GM23248 (cell line): ENCODE data around the gene HSBP1L1. TPM values are rescaled to one million over a fixed set of nuclear protein-coding genes. Genes with fewer than 3 reads are reported as not detected.
A peak's percentile ranks its signal among the peaks of the same experiment; 100 is the strongest.
"Not testable (repeated sequence)": the region's sequence is repeated elsewhere in the genome, so short reads cannot be mapped to it uniquely, and the experiment has no call there.

ENCODE experiments used
- DNase-seq: peaks from one replicate; pipeline ENCODE4 v3.0.0-alpha.2; 2015
- H2AFZ ChIP-seq: fragments of 200-600 bp; sonication (generic); 2 replicates; pipeline ENCODE4 v1.6.1; 2016; ENCODE audit warnings: antibody characterized with exemption
- H3F3A ChIP-seq: fragments of 200-600 bp; sonication (generic); 2 replicates; pipeline ENCODE4 v1.6.1; 2016; ENCODE audit warnings: mild to moderate bottlenecking, antibody characterized with exemption, mixed run types; ENCODE audit not compliant: insufficient read depth
- H3K27ac ChIP-seq: fragments of 200-600 bp; sonication (generic); 2 replicates; pipeline ENCODE4 v1.5.1; 2016; ENCODE audit warnings: mild to moderate bottlenecking
- H3K27me3 ChIP-seq: fragments of 200-600 bp; sonication (generic); replicated peaks from 2 replicates; pipeline ENCODE4 v1.6.1; 2016; ENCODE audit warnings: mild to moderate bottlenecking; ENCODE audit not compliant: insufficient read depth
- H3K36me3 ChIP-seq: fragments of 200-600 bp; sonication (generic); 2 replicates; pipeline ENCODE4 v1.6.1; 2016; ENCODE audit warnings: low read depth, mild to moderate bottlenecking
- H3K4me1 ChIP-seq: fragments of 200-600 bp; sonication (generic); 2 replicates; pipeline ENCODE4 v1.6.1; 2016; ENCODE audit warnings: mild to moderate bottlenecking; ENCODE audit not compliant: insufficient read depth
- H3K4me2 ChIP-seq: fragments of 200-600 bp; sonication (generic); one replicate; pipeline ENCODE4 v1.6.1; 2016; ENCODE audit warnings: mild to moderate bottlenecking; ENCODE audit not compliant: unreplicated experiment
- H3K4me3 ChIP-seq: fragments of 200-600 bp; sonication (generic); 2 replicates; pipeline ENCODE4 v1.5.1; 2016; ENCODE audit warnings: mild to moderate bottlenecking
- H3K79me2 ChIP-seq: fragments of 200-600 bp; sonication (generic); 2 replicates; pipeline ENCODE4 v1.6.1; 2016; ENCODE audit warnings: mild to moderate bottlenecking; ENCODE audit not compliant: insufficient read depth
- H3K9ac ChIP-seq: fragments of 200-600 bp; sonication (generic); 2 replicates; pipeline ENCODE4 v1.6.1; 2016; ENCODE audit warnings: mild to moderate bottlenecking
- H3K9me2 ChIP-seq: fragments of 200-600 bp; sonication (generic); 2 replicates; pipeline ENCODE4 v1.6.1; 2016; ENCODE audit warnings: mixed run types, mild to moderate bottlenecking, moderate library complexity; ENCODE audit not compliant: insufficient read depth
- H3K9me3 ChIP-seq: fragments of 200-600 bp; sonication (generic); one replicate; pipeline ENCODE4 v1.6.1; 2017; ENCODE audit warnings: low read depth
- H4K20me1 ChIP-seq: fragments of 200-600 bp; sonication (generic); 2 replicates; pipeline ENCODE4 v1.6.0; 2016; ENCODE audit not compliant: insufficient read depth
- EZH2 ChIP-seq: fragments of 200-600 bp; sonication (generic); IDR thresholded peaks from 2 replicates; pipeline ENCODE4 v1.6.1; 2018; ENCODE audit warnings: antibody characterized with exemption, mild to moderate bottlenecking; ENCODE audit not compliant: insufficient read depth, poor library complexity, severe bottlenecking
- EZH2phosphoT487 ChIP-seq: fragments of 200-600 bp; sonication (generic); IDR thresholded peaks from 2 replicates; pipeline ENCODE4 v1.6.1; 2018; ENCODE audit warnings: antibody characterized with exemption, moderate library complexity, mild to moderate bottlenecking, low read depth; ENCODE audit not compliant: insufficient read depth
- WGBS, 2 experiments: methylation state at CpG; one replicate each; pipeline ENCODE4 v1.1.6; 2015 to 2017; ENCODE audit warnings: low lambda C conversion rate in 2 of 2, low coverage in 1 of 2; ENCODE audit errors: missing lambda C conversion rate in 2 of 2; 5-methylcytosine and 5-hydroxymethylcytosine counted together
- in situ Hi-C: fragments of 300-500 bp; cut with MboI; formaldehyde crosslinking; loops from 2 replicates; pipeline ENCODE4 v1.15.0; 2020
- polyA plus RNA-seq: library from polyadenylated mRNA; unstranded; fragments of >200 nt; fragmentation: Nextera tagmentation; extraction: Ambion mirVana; gene quantifications from 2 replicates; pipeline ENCODE4 v1.2.1, GENCODE V29; 2016
- total RNA-seq: library from RNA; depleted of rRNA; stranded (reverse); fragments of >200 nt; shearing (Covaris generic); gene quantifications from 2 replicates; pipeline ENCODE4 v1.2.3, GENCODE V29; 2014

Gene HSBP1L1
- total and polyA plus RNA-seq, 2 experiments from 2014 or later = 6.8 to 27.0 TPM

- TF ChIP-seq EZH2 = no peak
- no peak for TF ChIP-seq EZH2phosphoT487
- no peak overlapping the region for H3K9ac ChIP-seq
Observed at GRCh38 chr18:79955302-79956075, 9.0 kb upstream of the HSBP1L1 start.

GRCh38 chr18:79956276-79956675 is 8.2 kb upstream of the HSBP1L1 start:
- no peaks in the 10 kb centered on the region for H3K9me2 ChIP-seq
- no peak for TF ChIP-seq EZH2phosphoT487
- TF ChIP-seq EZH2 = no peak
- H3K9me3 ChIP-seq = no peaks in the 10 kb centered on the region
- DNase-seq = no peak
- in situ Hi-C loops = no loop called here
- no peaks in the 10 kb centered on the region for H3K79me2 ChIP-seq
- H3K4me2 ChIP-seq = no peak overlapping the region
- H3K27ac ChIP-seq = no peak overlapping the region
- H3K9ac ChIP-seq = no peak overlapping the region
- 71 to 72% methylated on average over 2 of the region's 2 CpGs for WGBS, 2 experiments
- H3K27me3 ChIP-seq = no peaks in the 10 kb centered on the region
- H3F3A ChIP-seq = no peaks in the 10 kb centered on the region
- no peak overlapping the region for H2AFZ ChIP-seq
- H4K20me1 ChIP-seq = no peaks in the 10 kb centered on the region
- H3K4me1 ChIP-seq = peaks cover 9% of the 10 kb centered on the region
- H3K4me3 ChIP-seq = no peak overlapping the region
- H3K36me3 ChIP-seq = no peaks in the 10 kb centered on the region

More at GRCh38 chr18:79955302-79956075, 9.0 kb upstream of the HSBP1L1 start:
- Histone ChIP-seq H3K4me3 (no peak overlapping the region), H3K9me3 (no peaks in the 10 kb centered on the region), H3K79me2 (peaks cover 3% of the 10 kb centered on the region), H3K4me2 (no peak overlapping the region), H3K36me3 (no peaks in the 10 kb centered on the region), H3K4me1 (peaks cover 8% of the 10 kb centered on the region), H3K27ac (no peak overlapping the region), H3K27me3 (no peaks in the 10 kb centered on the region), H3F3A (no peaks in the 10 kb centered on the region), H4K20me1 (no peaks in the 10 kb centered on the region), H2AFZ (no peak overlapping the region), H3K9me2 (no peaks in the 10 kb centered on the region)
- peak; percentile 49 for DNase-seq
- WGBS, 2 experiments = 70 to 81% methylated on average over 12 of the region's 12 CpGs
- in situ Hi-C loops = no loop called here

- in situ Hi-C loops = no loop called here
- Histone ChIP-seq H3K79me2 (no peaks in the 10 kb centered on the region), H3K4me1 (peaks cover 23% of the 10 kb centered on the region), H3K4me2 (no peak overlapping the region), H3K4me3 (no peak overlapping the region), H4K20me1 (no peaks in the 10 kb centered on the region), H3K27me3 (no peaks in the 10 kb centered on the region), H3K27ac (no peak overlapping the region), H3F3A (peaks cover 10% of the 10 kb centered on the region), H3K9ac (no peak overlapping the region), H2AFZ (no peak overlapping the region), H3K36me3 (no peaks in the 10 kb centered on the region), H3K9me2 (no peaks in the 10 kb centered on the region), H3K9me3 (no peaks in the 10 kb centered on the region)
- TF ChIP-seq EZH2phosphoT487 (no peak), EZH2 (no peak)
- no peak for DNase-seq
- 95 to 98% methylated on average over 2 of the region's 2 CpGs for WGBS, 2 experiments
Observed at GRCh38 chr18:79958981-79959380, 5.5 kb upstream of the HSBP1L1 start.

- H3F3A ChIP-seq, H3K4me3 ChIP-seq, H3K9me3 ChIP-seq, H3K36me3 ChIP-seq, H3K27me3 ChIP-seq, H3K79me2 ChIP-seq, H3K9ac ChIP-seq, H3K27ac ChIP-seq, H4K20me1 ChIP-seq, H3K4me2 ChIP-seq, in situ Hi-C loops, H3K9me2 ChIP-seq: not testable (repeated sequence)
- Histone ChIP-seq H2AFZ (peak overlapping the region; percentile 21; the same call in 1 of the 2 replicates), H3K4me1 (peaks cover 24% of the 10 kb centered on the region)
- WGBS, 2 experiments = 18 to 21% methylated on average over 12 of the region's 12 CpGs
- DNase-seq = peak; percentile 47
Observed at GRCh38 chr18:79960161-79960801, 4.2 kb upstream of the HSBP1L1 start.
